ENCODE measurements around the gene DNAJC17.

The DNAJC17 gene, protein sequence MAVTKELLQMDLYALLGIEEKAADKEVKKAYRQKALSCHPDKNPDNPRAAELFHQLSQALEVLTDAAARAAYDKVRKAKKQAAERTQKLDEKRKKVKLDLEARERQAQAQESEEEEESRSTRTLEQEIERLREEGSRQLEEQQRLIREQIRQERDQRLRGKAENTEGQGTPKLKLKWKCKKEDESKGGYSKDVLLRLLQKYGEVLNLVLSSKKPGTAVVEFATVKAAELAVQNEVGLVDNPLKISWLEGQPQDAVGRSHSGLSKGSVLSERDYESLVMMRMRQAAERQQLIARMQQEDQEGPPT

DNA sequence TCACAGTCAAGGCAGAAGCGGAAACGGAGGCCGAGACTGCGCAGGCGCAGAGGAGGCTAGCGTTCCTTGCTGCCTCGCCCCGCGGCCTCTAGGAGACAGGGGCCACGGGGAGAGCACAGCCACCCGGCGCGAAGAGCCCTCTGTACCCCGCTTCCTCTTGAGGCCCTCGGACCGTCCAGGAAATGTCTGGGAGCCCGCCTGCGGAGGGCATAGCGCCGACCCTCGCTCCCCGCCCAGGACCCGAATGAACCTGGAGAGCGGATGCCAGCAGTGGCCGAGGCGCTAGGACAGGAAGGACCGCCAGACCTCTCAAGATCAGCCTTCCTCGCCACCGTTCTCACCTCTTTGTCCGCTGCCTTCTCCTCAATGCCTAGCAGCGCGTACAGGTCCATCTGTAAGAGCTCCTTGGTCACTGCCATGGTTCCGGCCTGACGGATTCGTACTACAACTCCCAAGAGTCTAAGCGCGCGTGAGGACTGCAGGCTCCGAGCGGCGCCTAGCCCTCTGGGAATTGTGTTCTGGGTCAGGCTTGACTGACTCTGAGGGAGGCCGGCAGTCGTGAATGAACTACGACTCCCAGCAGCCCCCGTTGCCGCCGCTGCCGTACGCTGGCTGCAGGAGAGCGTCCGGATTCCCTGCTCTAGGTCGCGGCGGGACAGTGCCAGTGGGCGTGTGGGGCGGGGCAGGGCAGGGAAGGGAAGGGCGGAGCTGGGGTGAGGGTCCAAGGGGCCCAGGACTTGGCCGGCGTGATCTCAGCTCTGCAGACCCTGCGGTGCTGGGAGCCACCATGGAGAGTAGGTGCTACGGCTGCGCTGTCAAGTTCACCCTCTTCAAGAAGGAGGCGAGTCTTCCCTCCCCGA, at the start of gene DNAJC17, which contains the start of gene ZFYVE19:
Gene DNAJC17, minus strand, starts transcription at position 446 of the 860 bp plus-strand sequence. Its CDS starts 27 bp downstream, at position 419.
Gene ZFYVE19, plus strand, starts transcription at position 62 of the 860 bp plus-strand sequence. Its CDS starts 501 bp downstream, at position 563.
- Histone ChIP-seq H3K9ac (ENCODE audit: low read length) (peak within 1 kb of the TSS; percentile 95), H3K4me3 (ENCODE audit: low read length) (peak within 1 kb of the TSS; percentile 100), H3K4me1 (ENCODE audit: control insufficient read depth, insufficient read depth, low read length) (peaks cover 32% of the 10 kb centered on the region), H3K36me3 (ENCODE audit: control insufficient read depth, insufficient read depth, low read length) (no peaks in the 10 kb centered on the region), H3K27me3 (ENCODE audit: control insufficient read depth, insufficient read depth, low read length) (no peaks in the 10 kb centered on the region), H3K9me3 (ENCODE audit: control insufficient read depth, low read length) (no peaks in the 10 kb centered on the region)

DNA sequence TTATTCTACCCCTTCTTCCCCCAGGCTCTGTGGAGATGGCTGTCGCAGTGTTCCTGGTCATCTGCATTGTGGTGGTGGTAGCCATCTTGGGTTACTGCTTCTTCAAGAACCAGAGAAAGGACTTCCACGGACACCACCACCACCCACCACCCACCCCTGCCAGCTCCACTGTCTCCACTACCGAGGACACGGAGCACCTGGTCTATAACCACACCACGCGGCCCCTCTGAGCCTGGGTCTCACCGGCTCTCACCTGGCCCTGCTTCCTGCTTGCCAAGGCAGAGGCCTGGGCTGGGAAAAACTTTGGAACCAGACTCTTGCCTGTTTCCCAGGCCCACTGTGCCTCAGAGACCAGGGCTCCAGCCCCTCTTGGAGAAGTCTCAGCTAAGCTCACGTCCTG, 49.5 kb upstream of the DNAJC17 start:
- Histone ChIP-seq H3K9ac (ENCODE audit: low read length) (peak overlapping the region; percentile 28), H3K4me1 (ENCODE audit: control insufficient read depth, insufficient read depth, low read length) (peaks cover 40% of the 10 kb centered on the region), H3K4me3 (ENCODE audit: low read length) (no peak overlapping the region), H3K9me3 (ENCODE audit: control insufficient read depth, low read length) (no peaks in the 10 kb centered on the region), H3K27me3 (ENCODE audit: control insufficient read depth, insufficient read depth, low read length) (no peaks in the 10 kb centered on the region), H3K36me3 (ENCODE audit: control insufficient read depth, insufficient read depth, low read length) (peaks cover 15% of the 10 kb centered on the region)

DNA sequence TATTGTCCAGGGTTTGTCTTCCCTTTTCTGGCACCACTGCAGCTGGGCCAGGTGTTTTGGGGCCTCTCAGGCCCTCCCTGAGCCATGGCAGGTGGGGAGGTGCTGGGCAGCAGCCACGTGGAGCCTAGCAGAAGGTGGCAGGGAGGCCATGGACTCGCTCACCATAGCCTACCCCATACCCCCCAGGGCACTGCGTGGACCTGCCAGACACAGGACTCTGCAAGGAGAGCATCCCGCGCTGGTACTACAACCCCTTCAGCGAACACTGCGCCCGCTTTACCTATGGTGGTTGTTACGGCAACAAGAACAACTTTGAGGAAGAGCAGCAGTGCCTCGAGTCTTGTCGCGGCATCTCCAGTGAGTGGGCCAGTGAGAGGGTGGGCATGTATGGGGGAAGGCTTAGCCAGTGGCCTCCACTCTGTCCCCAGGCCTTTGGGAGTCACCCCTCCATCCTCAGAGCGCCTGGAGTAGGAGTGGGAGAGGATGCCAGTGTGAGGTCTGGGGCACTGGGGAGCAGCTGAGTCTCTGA, 48.5 kb upstream of the DNAJC17 start:
- H3K36me3 ChIP-seq (ENCODE audit: control insufficient read depth, insufficient read depth, low read length) = peaks cover 15% of the 10 kb centered on the region

DNA sequence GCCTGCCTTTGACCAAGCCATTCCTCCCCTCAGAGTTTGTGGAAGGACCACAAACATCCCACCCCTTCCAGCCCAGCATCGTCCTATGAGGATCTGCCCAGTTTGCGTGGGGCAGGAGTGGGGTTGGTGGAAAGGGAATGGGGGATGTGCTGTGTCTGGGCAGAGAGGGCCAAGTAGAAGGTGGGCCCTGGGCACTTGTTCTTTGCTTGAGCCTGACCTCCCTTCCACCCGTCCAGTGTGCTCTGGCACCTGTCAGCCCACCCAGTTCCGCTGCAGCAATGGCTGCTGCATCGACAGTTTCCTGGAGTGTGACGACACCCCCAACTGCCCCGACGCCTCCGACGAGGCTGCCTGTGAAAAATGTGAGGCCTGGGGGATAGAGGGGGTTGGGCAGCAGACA, 46.9 kb upstream of the DNAJC17 start:
- Histone ChIP-seq H3K27me3 (ENCODE audit: control insufficient read depth, insufficient read depth, low read length) (no peaks in the 10 kb centered on the region), H3K9me3 (ENCODE audit: control insufficient read depth, low read length) (no peaks in the 10 kb centered on the region), H3K4me1 (ENCODE audit: control insufficient read depth, insufficient read depth, low read length) (peaks cover 25% of the 10 kb centered on the region), H3K36me3 (ENCODE audit: control insufficient read depth, insufficient read depth, low read length) (peaks cover 15% of the 10 kb centered on the region), H3K4me3 (ENCODE audit: low read length) (no peak overlapping the region), H3K9ac (ENCODE audit: low read length) (no peak overlapping the region)

More for the DNA sequence above, 48.5 kb upstream of the DNAJC17 start:
- Histone ChIP-seq H3K4me3 (ENCODE audit: low read length) (no peak overlapping the region), H3K4me1 (ENCODE audit: control insufficient read depth, insufficient read depth, low read length) (peaks cover 31% of the 10 kb centered on the region), H3K9me3 (ENCODE audit: control insufficient read depth, low read length) (no peaks in the 10 kb centered on the region), H3K9ac (ENCODE audit: low read length) (no peak overlapping the region), H3K27me3 (ENCODE audit: control insufficient read depth, insufficient read depth, low read length) (no peaks in the 10 kb centered on the region)

DNA sequence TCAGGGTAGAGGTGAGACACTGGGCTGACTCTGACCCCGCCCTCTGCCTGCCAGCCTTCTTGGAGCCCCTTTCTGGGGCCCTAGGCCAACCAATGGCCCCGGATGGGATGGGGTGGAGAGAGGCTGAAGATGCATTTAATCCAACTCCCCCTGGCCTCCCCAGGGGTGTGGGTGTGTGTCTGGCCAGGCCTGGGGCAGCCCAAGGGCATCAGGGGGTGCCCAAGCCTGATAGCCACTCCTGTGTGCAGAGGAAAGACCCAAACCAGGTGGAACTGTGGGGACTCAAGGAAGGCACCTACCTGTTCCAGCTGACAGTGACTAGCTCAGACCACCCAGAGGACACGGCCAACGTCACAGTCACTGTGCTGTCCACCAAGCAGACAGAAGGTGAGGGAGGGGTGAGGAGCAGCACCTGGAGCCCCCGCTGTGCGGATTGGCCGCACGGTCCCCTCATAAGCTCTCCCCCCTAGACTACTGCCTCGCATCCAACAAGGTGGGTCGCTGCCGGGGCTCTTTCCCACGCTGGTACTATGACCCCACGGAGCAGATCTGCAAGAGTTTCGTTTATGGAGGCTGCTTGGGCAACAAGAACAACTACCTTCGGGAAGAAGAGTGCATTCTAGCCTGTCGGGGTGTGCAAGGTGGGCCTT, 46.1 kb upstream of the DNAJC17 start:
- H3K4me3 ChIP-seq (ENCODE audit: low read length) = no peak overlapping the region
- H3K4me1 ChIP-seq (ENCODE audit: control insufficient read depth, insufficient read depth, low read length) = peaks cover 19% of the 10 kb centered on the region
- H3K27me3 ChIP-seq (ENCODE audit: control insufficient read depth, insufficient read depth, low read length) = no peaks in the 10 kb centered on the region
- H3K9ac ChIP-seq (ENCODE audit: low read length) = no peak overlapping the region
- H3K36me3 ChIP-seq (ENCODE audit: control insufficient read depth, insufficient read depth, low read length) = peaks cover 15% of the 10 kb centered on the region
- no peaks in the 10 kb centered on the region for H3K9me3 ChIP-seq (ENCODE audit: control insufficient read depth, low read length)

DNA sequence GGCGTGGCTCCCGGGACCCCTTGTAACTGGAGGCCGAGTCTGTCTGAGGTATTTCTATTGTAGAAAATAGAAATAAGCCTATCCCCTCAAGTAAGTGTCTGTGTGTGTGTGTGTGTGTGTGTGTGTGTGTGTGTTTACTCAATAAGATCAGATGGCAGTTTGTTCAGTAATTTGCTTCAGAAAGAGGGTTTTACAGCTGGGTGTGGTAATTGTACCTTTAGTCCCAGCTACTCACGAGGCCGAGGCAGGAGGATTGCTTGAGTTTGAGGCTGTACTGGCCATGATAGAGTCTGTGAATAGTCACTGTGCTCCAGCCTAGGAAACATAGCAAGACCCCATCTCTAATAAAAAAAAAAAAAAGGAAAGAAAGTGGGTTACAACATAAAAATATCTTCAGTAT, 45.3 kb upstream of the DNAJC17 start:
- Histone ChIP-seq H3K9ac (ENCODE audit: low read length) (no peak overlapping the region), H3K9me3 (ENCODE audit: control insufficient read depth, low read length) (no peaks in the 10 kb centered on the region), H3K4me1 (ENCODE audit: control insufficient read depth, insufficient read depth, low read length) (peaks cover 23% of the 10 kb centered on the region), H3K36me3 (ENCODE audit: control insufficient read depth, insufficient read depth, low read length) (peaks cover 15% of the 10 kb centered on the region), H3K4me3 (ENCODE audit: low read length) (no peak overlapping the region), H3K27me3 (ENCODE audit: control insufficient read depth, insufficient read depth, low read length) (no peaks in the 10 kb centered on the region)

DNA sequence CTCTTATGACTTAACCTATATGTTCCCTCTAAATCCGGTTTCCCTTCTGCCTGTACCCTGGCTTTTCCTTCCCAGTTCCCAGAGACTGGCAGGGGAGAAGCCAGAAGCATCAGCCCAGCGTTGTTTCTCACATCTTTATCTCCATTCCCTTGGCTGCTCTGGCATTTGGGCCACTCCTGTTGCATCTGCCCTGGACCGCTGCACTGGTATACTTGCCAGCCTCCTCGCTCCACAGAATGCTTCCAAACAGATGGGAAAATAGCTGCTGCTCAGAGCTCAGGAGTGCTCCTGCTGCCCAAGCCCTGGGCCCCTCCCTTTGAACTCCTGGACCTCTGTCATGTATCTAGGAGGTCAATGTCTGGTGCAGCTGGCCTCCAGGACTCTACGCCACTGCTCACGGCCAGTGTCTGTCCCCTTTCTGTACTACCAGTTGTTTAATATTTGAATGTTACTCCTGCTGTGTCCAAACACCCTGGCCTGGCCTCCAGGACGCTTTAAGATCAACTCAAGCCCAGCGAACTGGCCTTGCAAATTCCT, 43.4 kb upstream of the DNAJC17 start:
- Histone ChIP-seq H3K9me3 (ENCODE audit: control insufficient read depth, low read length) (no peaks in the 10 kb centered on the region), H3K4me1 (ENCODE audit: control insufficient read depth, insufficient read depth, low read length) (peaks cover 24% of the 10 kb centered on the region), H3K27me3 (ENCODE audit: control insufficient read depth, insufficient read depth, low read length) (no peaks in the 10 kb centered on the region), H3K9ac (ENCODE audit: low read length) (no peak overlapping the region), H3K4me3 (ENCODE audit: low read length) (no peak overlapping the region), H3K36me3 (ENCODE audit: control insufficient read depth, insufficient read depth, low read length) (no peaks in the 10 kb centered on the region)

DNA sequence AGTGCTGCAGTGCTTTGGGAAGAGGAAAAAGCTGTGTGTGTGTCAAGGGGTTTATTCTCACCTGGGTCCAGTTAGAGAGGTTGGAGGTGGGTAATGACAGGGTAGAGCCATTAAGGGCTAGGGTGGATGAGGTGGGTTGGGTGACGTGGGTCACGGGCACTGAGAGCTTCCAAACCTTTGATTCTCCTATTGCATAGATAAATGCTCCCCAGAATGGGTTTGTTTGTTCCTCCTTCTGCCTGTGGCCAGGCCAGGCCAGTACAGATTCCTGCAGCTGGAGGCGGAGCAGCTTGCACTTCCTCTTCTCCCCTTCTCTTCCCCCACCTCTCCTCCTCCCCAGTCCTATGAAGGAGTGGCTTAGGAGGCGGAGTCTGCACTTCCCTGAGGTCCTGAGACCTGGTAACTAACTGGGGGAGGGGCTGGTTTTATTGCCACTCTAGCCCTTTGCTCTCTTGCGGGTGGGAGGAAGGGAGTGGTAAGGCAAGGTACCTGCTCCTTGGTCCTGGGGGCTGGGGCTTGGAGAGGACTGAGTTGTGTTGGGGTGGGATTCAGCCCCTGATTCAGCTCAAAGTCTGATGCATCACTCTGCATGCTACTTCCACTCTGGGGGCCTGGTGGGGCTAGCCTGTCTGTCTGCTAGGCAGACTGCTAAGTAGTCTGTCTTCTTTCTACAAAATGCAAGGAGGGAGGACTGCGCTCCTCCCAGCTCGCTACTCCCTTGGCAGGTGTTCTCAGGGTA, 40.1 kb upstream of the DNAJC17 start:
- Histone ChIP-seq H3K36me3 (ENCODE audit: control insufficient read depth, insufficient read depth, low read length) (no peaks in the 10 kb centered on the region), H3K4me3 (ENCODE audit: low read length) (peak overlapping the region; percentile 80), H3K27me3 (ENCODE audit: control insufficient read depth, insufficient read depth, low read length) (no peaks in the 10 kb centered on the region), H3K9ac (ENCODE audit: low read length) (peak overlapping the region; percentile 93), H3K9me3 (ENCODE audit: control insufficient read depth, low read length) (no peaks in the 10 kb centered on the region), H3K4me1 (ENCODE audit: control insufficient read depth, insufficient read depth, low read length) (peaks cover 32% of the 10 kb centered on the region)

DNA sequence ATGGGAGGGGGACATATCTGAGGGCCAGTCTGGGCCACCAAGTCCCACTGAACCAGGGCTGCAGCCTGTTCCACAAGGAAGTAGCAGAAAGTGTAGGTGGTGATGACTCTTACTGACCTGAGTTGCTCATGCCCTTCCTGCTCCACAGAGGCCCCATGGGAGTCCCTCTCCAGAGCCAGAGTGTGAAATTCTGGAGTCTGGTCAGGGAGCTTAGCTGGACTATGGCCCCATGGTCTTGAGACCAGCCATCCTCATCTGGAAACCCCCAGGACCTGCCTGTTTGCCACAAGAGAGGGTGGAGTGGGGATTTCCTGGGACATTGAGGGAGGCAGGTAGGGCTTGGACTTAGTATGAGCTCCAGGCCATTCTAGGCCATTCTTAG, 39.6 kb upstream of the DNAJC17 start:
- Histone ChIP-seq H3K4me1 (ENCODE audit: control insufficient read depth, insufficient read depth, low read length) (peaks cover 32% of the 10 kb centered on the region), H3K4me3 (ENCODE audit: low read length) (peak overlapping the region; percentile 80), H3K36me3 (ENCODE audit: control insufficient read depth, insufficient read depth, low read length) (no peaks in the 10 kb centered on the region), H3K9ac (ENCODE audit: low read length) (peak overlapping the region; percentile 93), H3K9me3 (ENCODE audit: control insufficient read depth, low read length) (no peaks in the 10 kb centered on the region), H3K27me3 (ENCODE audit: control insufficient read depth, insufficient read depth, low read length) (no peaks in the 10 kb centered on the region)

DNA sequence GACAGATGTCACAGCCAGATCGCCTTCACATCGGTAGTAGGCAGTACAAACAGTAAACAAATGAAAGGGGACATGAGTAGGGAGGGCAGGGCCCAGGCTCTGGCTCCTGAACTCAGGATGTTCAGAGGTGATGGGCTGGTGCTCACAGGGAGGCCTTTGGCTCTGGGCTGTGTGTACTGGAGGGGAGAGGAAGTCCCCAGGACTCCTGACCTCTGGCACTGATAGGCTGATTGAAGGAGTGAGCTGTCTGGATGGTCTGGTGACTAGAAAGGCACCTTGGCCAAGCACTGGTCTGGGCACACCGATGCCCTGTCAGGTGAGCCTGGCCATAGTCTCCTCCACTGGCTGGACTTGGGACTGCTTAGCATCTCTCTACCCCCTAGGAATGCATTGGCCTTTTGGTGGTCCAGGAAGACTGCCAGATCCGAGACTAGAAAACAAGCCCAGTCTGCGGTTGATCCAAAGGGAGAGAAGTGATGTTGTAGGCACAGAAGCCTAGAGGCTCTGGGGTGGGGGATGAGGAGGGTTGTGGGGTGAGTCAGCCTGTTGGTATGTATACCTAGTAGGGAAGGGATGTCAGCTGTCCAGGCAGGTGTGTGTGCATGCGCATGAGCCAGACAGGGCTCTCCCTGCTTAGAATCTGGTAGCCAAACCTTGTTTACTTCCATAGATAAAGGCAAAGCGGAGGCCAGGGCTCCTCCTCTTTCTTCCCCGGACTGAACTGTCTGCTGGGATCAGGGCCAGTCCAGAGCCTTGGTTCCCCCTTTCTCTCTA, 38.4 kb upstream of the DNAJC17 start:
- H3K4me3 ChIP-seq (ENCODE audit: low read length) = peak overlapping the region; percentile 80
- H3K36me3 ChIP-seq (ENCODE audit: control insufficient read depth, insufficient read depth, low read length) = no peaks in the 10 kb centered on the region
- no peaks in the 10 kb centered on the region for H3K9me3 ChIP-seq (ENCODE audit: control insufficient read depth, low read length)
- peak overlapping the region; percentile 93 for H3K9ac ChIP-seq (ENCODE audit: low read length)
- H3K27me3 ChIP-seq (ENCODE audit: control insufficient read depth, insufficient read depth, low read length) = no peaks in the 10 kb centered on the region
- H3K4me1 ChIP-seq (ENCODE audit: control insufficient read depth, insufficient read depth, low read length) = peaks cover 32% of the 10 kb centered on the region
